Suppressor macrophage (primary cell): ENCODE measurements around the gene UNC13B.
"Not testable (repeated sequence)": the region's sequence is repeated elsewhere in the genome, so short reads cannot be mapped to it uniquely, and the experiment has no call there.

Experiments used
- DNase-seq, 4 experiments: peaks; one replicate each; pipeline ENCODE4 v3.0.0-alpha.2; 2020 to 2022

UNC13B gene

GRCh38 chr9:35163413-35163812, 1.6 kb downstream of the UNC13B start:
- DNase-seq = no peak

GRCh38 chr9:35164711-35165110, 2.9 kb downstream of the UNC13B start:
- peak in 2 of 4 experiments; percentile 7 to 10 for DNase-seq

DNA sequence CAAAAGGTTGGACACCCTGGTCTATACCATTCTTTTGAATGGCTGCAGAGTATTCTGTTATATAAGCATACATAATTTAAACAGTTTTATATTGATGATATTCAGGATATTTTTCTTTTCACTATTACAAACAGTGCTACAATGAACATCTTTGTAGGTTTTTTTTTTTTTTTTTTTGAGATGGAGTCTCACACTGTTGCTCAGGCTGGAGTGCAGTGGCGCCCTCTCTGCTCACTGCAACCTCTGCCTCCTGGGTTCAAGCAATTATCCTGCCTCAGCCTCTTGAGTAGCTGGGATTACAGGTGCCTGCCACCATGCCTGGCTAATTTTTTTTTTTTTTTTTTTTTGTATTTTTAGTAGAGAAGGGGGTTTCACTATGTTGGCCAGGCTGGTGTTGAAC, 5.6 kb downstream of the UNC13B start:
- not testable (repeated sequence) for DNase-seq

DNA sequence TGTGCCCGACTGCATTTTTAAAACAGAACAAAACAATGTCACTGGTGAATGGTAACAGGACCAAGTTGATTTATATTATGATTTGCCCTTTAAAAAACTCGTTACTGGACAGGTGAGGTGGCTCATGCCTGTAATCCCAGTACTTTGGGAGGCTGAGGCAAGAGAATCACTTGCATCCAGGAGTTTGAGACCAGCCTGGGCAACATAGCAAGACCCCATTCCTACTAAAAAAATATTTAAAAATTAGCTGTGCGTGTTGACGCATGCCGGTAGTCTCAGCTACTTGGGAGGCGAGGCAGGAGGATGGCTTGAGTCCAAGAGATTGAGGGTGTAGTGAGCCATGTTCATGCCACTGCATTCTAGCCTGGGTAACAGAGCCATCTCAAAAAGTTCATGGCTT, 7.2 kb downstream of the UNC13B start:
- DNase-seq = no peak

- no peak for DNase-seq
These were observed 11.1 kb downstream of the UNC13B start for GRCh38 chr9:35172878-35173277.

- no peak for DNase-seq
These were observed 15.7 kb downstream of the UNC13B start for GRCh38 chr9:35177520-35177919.

- no peak for DNase-seq
These were observed 17.8 kb downstream of the UNC13B start for GRCh38 chr9:35179347-35180280.

- no peak for DNase-seq
These were observed 19.0 kb downstream of the UNC13B start for GRCh38 chr9:35180801-35181200.

- DNase-seq = not testable (repeated sequence)
These were observed 20.6 kb downstream of the UNC13B start for GRCh38 chr9:35182401-35182800.

DNA sequence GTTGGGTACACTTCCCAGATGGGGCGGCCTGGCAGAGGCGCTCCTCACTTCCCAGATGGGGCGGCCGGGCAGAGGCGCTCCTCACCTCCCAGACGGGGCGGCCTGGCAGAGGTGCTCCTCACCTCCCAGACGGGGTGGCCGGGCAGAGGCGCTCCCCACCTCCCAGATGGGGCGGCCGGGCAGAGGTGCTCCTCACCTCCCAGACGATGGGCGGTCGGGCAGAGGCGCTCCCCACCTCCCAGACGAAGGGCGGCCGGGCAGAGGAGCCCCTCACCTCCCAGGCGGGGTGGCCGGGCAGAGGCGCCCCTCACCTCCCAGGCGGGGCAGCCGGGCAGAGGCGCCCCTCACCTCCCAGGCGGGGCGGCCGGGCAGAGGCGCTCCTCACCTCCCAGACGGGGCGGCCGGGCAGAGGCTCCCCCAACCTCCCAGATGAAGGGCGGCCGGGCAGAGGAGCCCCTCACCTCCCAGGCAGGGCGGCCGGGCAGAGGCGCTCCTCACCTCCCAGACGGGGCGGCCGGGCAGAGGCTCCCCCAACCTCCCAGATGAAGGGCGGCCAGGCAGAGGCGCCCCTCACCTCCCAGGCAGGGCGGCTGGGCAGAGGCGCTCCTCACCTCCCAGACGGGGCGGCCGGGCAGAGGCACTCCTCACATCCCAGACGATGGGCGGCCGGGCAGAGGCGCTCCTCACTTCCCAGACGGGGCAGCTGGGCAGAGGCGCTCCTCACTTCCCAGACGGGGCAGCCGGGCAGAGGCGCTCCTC, 21.4 kb downstream of the UNC13B start:
- DNase-seq = not testable (repeated sequence)

DNA sequence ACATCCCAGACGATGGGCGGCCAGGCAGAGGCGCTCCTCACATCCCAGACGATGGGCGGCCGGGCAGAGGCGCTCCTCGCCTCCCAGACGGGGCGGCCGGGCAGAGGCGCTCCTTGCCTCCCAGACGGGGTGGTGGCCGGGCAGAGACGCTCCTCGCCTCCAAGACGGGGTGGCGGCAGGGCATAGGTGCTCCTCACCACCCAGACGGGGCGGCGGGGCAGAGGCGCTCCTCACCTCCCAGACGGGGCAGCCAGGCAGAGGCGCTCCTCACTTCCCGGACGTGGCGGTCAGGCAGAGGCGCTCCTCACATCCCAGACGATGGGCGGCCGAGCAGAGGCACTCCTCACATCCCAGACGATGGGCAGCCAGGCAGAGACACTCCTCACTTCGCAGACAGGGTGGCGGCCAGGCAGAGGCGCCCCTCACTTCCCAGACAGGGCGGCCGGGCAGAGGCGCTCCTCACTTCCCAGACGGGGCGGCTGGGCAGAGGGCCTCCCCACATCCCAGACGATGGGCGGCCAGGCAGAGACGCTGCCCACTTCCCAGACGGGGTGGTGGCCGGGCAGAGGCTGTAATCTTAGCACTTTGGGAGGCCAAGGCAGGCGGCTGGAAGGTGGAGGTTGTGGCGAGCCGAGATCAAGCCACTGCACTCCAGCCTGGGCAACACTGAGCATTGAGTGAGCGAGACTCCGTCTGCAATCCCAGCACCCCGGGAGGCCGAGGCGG, 22.1 kb downstream of the UNC13B start:
- not testable (repeated sequence) for DNase-seq

- DNase-seq = no peak
These were observed 24.7 kb downstream of the UNC13B start for GRCh38 chr9:35186524-35186923.

GRCh38 chr9:35190203-35190602, 28.4 kb downstream of the UNC13B start:
- no peak for DNase-seq

DNA sequence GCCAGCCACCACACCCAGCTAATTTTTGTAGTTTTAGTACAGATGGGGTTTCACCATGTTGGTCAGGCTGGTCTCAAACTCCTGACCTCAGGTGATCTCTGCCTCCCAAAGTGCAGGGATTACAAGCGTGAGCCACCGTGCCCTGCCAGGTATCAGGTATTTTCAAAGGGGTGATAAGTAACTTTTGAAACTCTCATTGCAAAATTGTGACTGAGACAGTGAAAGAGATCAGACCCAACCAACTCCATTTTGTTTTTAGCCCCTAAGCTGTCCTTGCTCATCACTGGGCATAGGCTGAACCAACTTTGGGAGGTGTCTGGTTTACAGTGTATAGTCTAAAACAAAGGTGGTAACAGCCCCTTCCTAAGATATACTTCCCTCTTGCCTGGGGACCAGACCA, 29.3 kb downstream of the UNC13B start:
- DNase-seq = no peak

GRCh38 chr9:35193762-35194161, 32.0 kb downstream of the UNC13B start:
- peak in 2 of 4 experiments; percentile 4 for DNase-seq

- DNase-seq = no peak
These were observed 33.9 kb downstream of the UNC13B start for GRCh38 chr9:35195683-35196082.

DNA sequence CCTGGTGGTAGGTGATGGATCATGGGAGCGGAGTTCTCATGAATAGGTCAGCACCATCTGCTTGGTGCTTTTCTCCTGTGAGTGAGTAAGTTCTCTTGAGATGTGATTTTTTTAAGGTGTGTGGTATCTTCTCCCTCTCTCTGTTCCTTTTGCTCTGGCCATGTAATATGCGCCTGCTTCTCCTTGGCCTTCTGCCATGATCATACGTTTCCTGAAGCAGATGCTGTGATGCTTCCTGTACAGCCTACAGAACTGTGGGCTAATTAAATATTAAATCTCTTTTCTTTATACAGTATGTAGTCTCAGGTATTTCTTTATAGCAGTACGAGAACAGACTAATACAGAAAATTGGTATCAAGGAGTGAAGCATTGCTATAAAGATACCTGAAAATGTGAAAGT, 36.4 kb downstream of the UNC13B start:
- no peak for DNase-seq

GRCh38 chr9:35203528-35203927, 41.7 kb downstream of the UNC13B start:
- peak in 1 of 4 experiments; percentile 2 for DNase-seq

- DNase-seq = no peak
These were observed 43.5 kb downstream of the UNC13B start for GRCh38 chr9:35205340-35205739.

- DNase-seq = no peak
These were observed 50.0 kb downstream of the UNC13B start for GRCh38 chr9:35211854-35212253.

- no peak for DNase-seq
These were observed 59.0 kb downstream of the UNC13B start for GRCh38 chr9:35220659-35221338.

DNA sequence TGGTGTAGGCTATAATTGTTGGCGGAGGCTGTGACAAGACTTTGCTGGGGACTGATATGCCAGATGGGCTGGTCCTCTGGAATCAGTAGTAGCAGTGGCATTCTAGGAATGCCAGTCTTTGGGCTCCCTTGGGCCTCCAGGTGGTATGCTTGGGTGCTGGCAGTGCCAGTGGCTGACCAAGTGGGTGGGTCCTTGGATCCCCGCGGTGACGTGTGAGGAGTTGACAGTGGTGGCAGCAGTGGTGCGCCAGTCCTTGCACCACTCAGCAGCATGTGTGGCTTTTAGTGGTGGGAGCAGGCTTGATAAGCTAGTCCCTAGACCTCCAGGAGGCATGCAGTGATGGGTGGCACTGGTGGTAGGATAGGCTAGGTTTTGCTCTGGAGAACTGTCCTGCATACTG, 63.9 kb downstream of the UNC13B start:
- DNase-seq = no peak
